ENCODE measurements around the gene GOSR1.
"Not testable (repeated sequence)": the region's sequence is repeated elsewhere in the genome, so short reads cannot be mapped to it uniquely, and the experiment has no call there.

Gene GOSR1

DNA sequence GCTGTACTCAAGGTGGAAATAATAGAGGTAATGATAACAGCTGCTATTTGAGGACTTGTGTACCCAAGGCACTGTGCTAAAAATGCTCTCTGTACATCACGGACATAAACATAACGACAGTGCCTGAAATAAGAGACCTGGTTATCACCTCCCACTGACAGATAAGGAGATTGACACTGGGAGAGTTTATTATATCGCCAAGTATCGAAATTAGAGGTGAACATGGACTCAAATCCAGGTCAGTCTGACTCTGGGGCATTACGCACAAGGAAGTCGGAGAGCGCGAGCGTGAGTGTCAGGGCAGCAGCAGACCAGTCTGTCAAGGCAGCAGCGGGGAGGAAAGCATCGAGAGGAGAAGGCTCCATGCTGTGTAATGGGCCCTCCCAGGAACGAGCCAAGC lies 57.1 kb downstream of the GOSR1 start:
- H3K27ac Mint-ChIP-seq = no peak overlapping the region
- H3K36me3 Mint-ChIP-seq (ENCODE audit: low read depth) = no peaks in the 10 kb centered on the region
- TF ChIP-seq, protein P1, sequence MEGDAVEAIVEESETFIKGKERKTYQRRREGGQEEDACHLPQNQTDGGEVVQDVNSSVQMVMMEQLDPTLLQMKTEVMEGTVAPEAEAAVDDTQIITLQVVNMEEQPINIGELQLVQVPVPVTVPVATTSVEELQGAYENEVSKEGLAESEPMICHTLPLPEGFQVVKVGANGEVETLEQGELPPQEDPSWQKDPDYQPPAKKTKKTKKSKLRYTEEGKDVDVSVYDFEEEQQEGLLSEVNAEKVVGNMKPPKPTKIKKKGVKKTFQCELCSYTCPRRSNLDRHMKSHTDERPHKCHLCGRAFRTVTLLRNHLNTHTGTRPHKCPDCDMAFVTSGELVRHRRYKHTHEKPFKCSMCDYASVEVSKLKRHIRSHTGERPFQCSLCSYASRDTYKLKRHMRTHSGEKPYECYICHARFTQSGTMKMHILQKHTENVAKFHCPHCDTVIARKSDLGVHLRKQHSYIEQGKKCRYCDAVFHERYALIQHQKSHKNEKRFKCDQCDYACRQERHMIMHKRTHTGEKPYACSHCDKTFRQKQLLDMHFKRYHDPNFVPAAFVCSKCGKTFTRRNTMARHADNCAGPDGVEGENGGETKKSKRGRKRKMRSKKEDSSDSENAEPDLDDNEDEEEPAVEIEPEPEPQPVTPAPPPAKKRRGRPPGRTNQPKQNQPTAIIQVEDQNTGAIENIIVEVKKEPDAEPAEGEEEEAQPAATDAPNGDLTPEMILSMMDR (IDR thresholded peaks at IDR 0.05) = no peak
- no peak for DNase-seq
- no peak overlapping the region for H3K4me3 Mint-ChIP-seq
- peaks cover 4% of the 10 kb centered on the region for H3K27me3 Mint-ChIP-seq (ENCODE audit: low read depth, poor library complexity)
- H3K9me3 Mint-ChIP-seq = no peaks in the 10 kb centered on the region
- H3K4me1 Mint-ChIP-seq = no peaks in the 10 kb centered on the region

DNA sequence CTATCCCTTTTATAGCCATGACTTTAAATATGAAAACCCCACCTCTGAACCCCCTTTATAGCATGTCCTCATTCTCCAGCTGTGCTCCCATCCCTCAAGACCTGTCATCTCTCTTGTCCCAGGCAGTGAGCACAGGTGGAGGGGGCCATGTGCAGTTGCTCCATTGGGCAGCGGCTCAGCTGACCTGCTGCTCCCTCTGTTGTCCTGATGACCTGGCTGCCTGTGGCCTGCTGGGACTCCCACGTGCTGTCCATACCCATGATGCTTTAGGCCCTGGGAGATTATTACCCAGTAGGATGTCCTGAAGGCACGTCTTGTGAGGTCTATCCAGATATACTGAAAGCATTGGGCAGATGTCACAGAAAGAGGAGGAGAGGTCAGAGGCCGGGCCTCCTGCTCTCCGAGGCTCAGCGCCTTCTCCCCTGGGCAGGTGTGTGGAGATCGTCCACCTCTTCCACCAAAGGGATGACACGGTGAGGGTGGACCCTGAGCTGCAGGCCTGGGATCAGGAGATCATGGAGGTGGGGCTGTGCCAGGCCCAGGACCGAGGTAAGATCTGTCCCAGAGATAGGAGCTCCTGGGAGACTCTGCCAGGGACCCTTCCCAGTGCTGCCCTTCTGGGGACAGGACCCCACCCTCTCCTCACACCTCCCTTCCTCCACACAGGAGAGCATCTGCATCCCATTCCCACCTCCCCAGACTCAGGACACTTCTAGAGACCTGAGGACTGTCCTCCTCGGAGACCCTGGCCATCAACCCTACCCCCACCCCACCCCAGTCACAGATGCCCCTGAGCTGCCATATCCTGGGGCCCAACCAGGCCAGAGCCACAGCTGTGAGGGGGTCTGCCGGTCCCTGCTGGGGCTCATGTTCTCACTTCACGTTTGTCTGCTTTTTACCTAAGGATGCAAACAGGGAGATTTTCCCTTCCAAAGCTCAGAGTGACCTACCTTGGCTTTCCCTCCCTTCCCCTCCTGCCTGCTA lies 58.0 kb downstream of the GOSR1 start:
- no peaks in the 10 kb centered on the region for H3K4me1 Mint-ChIP-seq
- H3K36me3 Mint-ChIP-seq (ENCODE audit: low read depth) = no peaks in the 10 kb centered on the region
- no peak for DNase-seq
- no peak overlapping the region for H3K4me3 Mint-ChIP-seq
- no peaks in the 10 kb centered on the region for H3K9me3 Mint-ChIP-seq
- TF ChIP-seq, protein P1 (IDR thresholded peaks at IDR 0.05) = no peak
- no peak overlapping the region for H3K27ac Mint-ChIP-seq
- H3K27me3 Mint-ChIP-seq (ENCODE audit: low read depth, poor library complexity) = peaks cover 4% of the 10 kb centered on the region

DNA sequence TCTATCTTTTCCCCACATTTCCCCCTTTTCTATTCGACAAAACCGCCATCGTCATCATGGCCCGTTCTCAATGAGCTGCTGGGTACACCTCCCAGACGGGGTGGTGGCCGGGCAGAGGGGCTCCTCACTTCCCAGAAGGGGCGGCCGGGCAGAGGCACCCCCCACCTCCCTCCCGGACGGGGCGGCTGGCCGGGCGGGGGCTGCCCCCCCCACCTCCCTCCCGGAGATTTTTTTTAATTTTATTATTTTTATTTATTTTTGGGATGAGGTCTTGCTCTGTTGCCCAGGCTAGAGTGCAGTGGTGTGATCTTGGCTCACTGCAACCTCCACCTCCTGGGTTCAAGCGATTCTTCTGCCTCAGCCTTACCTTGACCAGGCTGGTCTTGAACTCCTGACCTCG lies 59.6 kb downstream of the GOSR1 start:
- H3K27me3 Mint-ChIP-seq (ENCODE audit: low read depth, poor library complexity) = peaks cover 15% of the 10 kb centered on the region
- H3K4me1 Mint-ChIP-seq; H3K4me3 Mint-ChIP-seq; DNase-seq; H3K36me3 Mint-ChIP-seq (ENCODE audit: low read depth); H3K9me3 Mint-ChIP-seq; H3K27ac Mint-ChIP-seq: not testable (repeated sequence)

DNA sequence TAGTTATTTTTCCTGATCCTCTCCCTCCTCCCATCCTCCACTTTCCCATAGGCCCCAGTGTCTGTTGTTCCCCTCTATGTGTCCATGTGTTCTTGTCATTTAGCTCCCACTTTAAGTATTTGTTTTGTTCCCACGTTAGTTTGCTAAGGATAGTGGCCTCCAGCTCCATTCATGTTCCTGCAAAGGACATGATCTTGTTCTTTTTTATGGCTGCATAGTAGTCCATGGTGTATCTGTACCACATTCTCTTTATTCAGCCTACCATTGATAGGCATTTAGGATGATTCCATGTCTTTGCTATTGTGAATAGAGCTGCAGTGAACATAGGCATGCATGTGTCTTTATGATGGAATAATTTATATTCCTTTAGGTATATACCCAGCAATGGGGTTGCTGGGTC lies 60.5 kb downstream of the GOSR1 start:
- not testable (repeated sequence) for H3K4me3 Mint-ChIP-seq; H3K36me3 Mint-ChIP-seq (ENCODE audit: low read depth); H3K27ac Mint-ChIP-seq; DNase-seq; H3K4me1 Mint-ChIP-seq; H3K9me3 Mint-ChIP-seq
- H3K27me3 Mint-ChIP-seq (ENCODE audit: low read depth, poor library complexity) = peaks cover 15% of the 10 kb centered on the region

DNA sequence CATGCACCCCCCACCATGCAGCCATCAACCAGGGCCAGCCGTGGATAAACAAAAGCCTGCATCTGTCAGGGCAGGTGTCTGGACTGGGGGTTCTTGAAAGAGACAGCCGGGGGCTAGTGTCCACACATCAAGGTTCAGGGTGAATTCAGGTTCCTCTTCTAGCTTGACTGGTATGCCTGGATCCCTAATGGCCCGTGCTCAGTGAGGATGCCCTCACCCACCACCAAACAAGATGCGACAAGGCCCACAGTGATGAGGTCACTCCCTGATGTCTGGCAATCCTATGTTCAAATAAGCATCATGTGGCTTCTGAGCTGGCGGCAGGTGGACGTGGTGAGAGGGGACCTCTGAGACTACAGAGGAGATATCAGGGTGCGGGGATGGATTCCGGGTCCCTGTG lies 64.6 kb downstream of the GOSR1 start:
- Mint-ChIP-seq H3K4me1 (no peaks in the 10 kb centered on the region), H3K4me3 (no peak overlapping the region), H3K9me3 (no peaks in the 10 kb centered on the region), H3K27me3 (ENCODE audit: low read depth, poor library complexity) (peaks cover 14% of the 10 kb centered on the region), H3K27ac (no peak overlapping the region), H3K36me3 (ENCODE audit: low read depth) (no peaks in the 10 kb centered on the region)
- TF ChIP-seq, protein P1 (IDR thresholded peaks at IDR 0.05) = no peak
- DNase-seq = no peak

DNA sequence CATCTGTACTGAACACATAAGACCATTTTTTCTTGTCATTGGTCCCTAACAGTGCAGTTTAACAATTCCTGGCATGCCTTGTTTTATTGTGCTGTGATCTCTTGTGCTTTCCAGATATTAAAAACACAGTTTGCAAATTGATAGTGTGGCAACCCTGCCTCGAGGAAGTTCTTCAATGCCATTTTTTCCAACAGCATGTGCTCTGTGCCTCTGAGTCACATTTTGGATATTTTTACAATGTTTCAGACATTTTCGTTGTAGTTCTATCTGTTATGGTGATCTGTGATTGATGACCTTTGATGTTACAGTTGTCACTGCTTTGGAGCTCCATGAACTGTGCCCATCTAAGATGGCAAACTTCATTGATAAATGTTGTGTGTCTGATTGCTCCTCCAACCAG lies 66.2 kb downstream of the GOSR1 start:
- Mint-ChIP-seq H3K27me3 (ENCODE audit: low read depth, poor library complexity) (peaks cover 14% of the 10 kb centered on the region), H3K36me3 (ENCODE audit: low read depth) (peaks cover 1% of the 10 kb centered on the region), H3K4me1 (no peaks in the 10 kb centered on the region), H3K4me3 (no peak overlapping the region), H3K9me3 (no peaks in the 10 kb centered on the region), H3K27ac (no peak overlapping the region)
- DNase-seq = no peak
- TF ChIP-seq, protein P1 (IDR thresholded peaks at IDR 0.05) = no peak

DNA sequence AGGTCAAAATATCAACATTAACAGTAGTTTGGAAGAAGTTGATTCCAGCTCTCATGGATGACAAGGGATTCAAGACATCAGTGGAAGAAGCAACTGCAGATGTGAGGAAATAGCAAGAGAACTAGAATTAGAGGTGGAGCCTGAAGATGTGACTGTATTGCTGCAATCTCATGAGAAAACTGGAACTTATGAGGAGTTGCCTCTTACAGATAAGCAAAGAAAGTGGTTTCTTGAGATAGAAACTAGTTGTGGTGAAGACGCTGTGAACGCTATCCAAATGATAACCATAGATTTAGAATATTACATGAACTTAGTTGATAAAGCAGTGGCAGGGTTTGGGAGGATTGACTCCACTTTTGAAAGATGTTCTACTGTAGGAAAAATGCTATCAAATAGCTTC lies 67.8 kb downstream of the GOSR1 start:
- no peak overlapping the region for H3K4me3 Mint-ChIP-seq
- H3K36me3 Mint-ChIP-seq (ENCODE audit: low read depth) = peaks cover 5% of the 10 kb centered on the region
- peaks cover under 1% of the 10 kb centered on the region for H3K4me1 Mint-ChIP-seq
- H3K27ac Mint-ChIP-seq = no peak overlapping the region
- H3K27me3 Mint-ChIP-seq (ENCODE audit: low read depth, poor library complexity) = peaks cover 14% of the 10 kb centered on the region
- no peak for DNase-seq
- TF ChIP-seq, protein P1 (IDR thresholded peaks at IDR 0.05) = no peak
- H3K9me3 Mint-ChIP-seq = no peaks in the 10 kb centered on the region
